Nephron (organoid): Measurements from ENCODE around the gene GGT5.

Experiments used
- H3K27ac Mint-ChIP-seq, 3 experiments: 2 replicates each; pipeline ENCODE4 v1.8.0; 2020; ENCODE audit warnings: mixed read lengths in 3 of 3, mild to moderate bottlenecking in 2 of 3, moderate library complexity in 1 of 3
- H3K27me3 Mint-ChIP-seq: 2 replicates; pipeline ENCODE4 v1.8.0; 2021; ENCODE audit warnings: low read depth, mild to moderate bottlenecking, moderate library complexity, mixed read lengths
- H3K36me3 Mint-ChIP-seq: 2 replicates; pipeline ENCODE4 v1.8.0; 2020; ENCODE audit warnings: low read depth, mixed read lengths
- H3K4me1 Mint-ChIP-seq: 2 replicates; pipeline ENCODE4 v1.8.0; 2020; ENCODE audit warnings: mixed read lengths
- H3K4me3 Mint-ChIP-seq, 3 experiments: 2 replicates each; pipeline ENCODE4 v1.8.0; 2020; ENCODE audit warnings: mild to moderate bottlenecking in 3 of 3, mixed read lengths in 3 of 3, moderate library complexity in 2 of 3
- H3K9me3 Mint-ChIP-seq: 2 replicates; pipeline ENCODE4 v1.8.0; 2020; ENCODE audit warnings: mixed read lengths
- CTCF ChIP-seq, 3 experiments: fragments of 200-600 bp; sonication (generic); IDR thresholded peaks; one replicate each; pipeline ENCODE4 v1.5.0; 2021; ENCODE audit warnings: antibody characterized with exemption in 3 of 3; ENCODE audit not compliant: unreplicated experiment in 3 of 3

GGT5 gene

GRCh38 chr22:24233816-24234215, 11.1 kb downstream of the GGT5 start:
- Mint-ChIP-seq H3K27me3 (no peaks in the 10 kb centered on the region), H3K27ac (no peak overlapping the region), H3K4me1 (no peaks in the 10 kb centered on the region), H3K9me3 (no peaks in the 10 kb centered on the region), H3K4me3 (no peak overlapping the region), H3K36me3 (peaks cover 3% of the 10 kb centered on the region)
- TF ChIP-seq CTCF (IDR thresholded peaks at IDR 0.05; ENCODE audit: unreplicated experiment in 3 of 3) = no peak

GRCh38 chr22:24233235-24233634, 11.6 kb downstream of the GGT5 start:
- no peak for TF ChIP-seq CTCF (IDR thresholded peaks at IDR 0.05; ENCODE audit: unreplicated experiment in 3 of 3)
- H3K9me3 Mint-ChIP-seq = no peaks in the 10 kb centered on the region
- H3K4me1 Mint-ChIP-seq = no peaks in the 10 kb centered on the region
- H3K27ac Mint-ChIP-seq = no peak overlapping the region
- H3K4me3 Mint-ChIP-seq = no peak overlapping the region
- no peaks in the 10 kb centered on the region for H3K27me3 Mint-ChIP-seq
- peaks cover 3% of the 10 kb centered on the region for H3K36me3 Mint-ChIP-seq

GRCh38 chr22:24232725-24233124, 12.2 kb downstream of the GGT5 start:
- Mint-ChIP-seq H3K4me1 (no peaks in the 10 kb centered on the region), H3K27me3 (no peaks in the 10 kb centered on the region)
- TF ChIP-seq CTCF (IDR thresholded peaks at IDR 0.05; ENCODE audit: unreplicated experiment in 3 of 3) = no peak

GRCh38 chr22:24232124-24232523, 12.8 kb downstream of the GGT5 start:
- Mint-ChIP-seq H3K9me3 (peaks cover 3% of the 10 kb centered on the region), H3K27me3 (no peaks in the 10 kb centered on the region), H3K27ac (no peak overlapping the region), H3K4me1 (no peaks in the 10 kb centered on the region), H3K4me3 (no peak overlapping the region), H3K36me3 (peaks cover 6% of the 10 kb centered on the region)
- TF ChIP-seq CTCF (IDR thresholded peaks at IDR 0.05; ENCODE audit: unreplicated experiment in 3 of 3) = no peak

More at GRCh38 chr22:24232725-24233124, 12.2 kb downstream of the GGT5 start:
- Mint-ChIP-seq H3K27ac (no peak overlapping the region), H3K36me3 (peaks cover 3% of the 10 kb centered on the region), H3K4me3 (no peak overlapping the region), H3K9me3 (no peaks in the 10 kb centered on the region)

GRCh38 chr22:24231706-24232105, 13.2 kb downstream of the GGT5 start:
- Mint-ChIP-seq H3K36me3 (peaks cover 6% of the 10 kb centered on the region), H3K27me3 (no peaks in the 10 kb centered on the region), H3K27ac (no peak overlapping the region), H3K4me1 (no peaks in the 10 kb centered on the region), H3K4me3 (no peak overlapping the region), H3K9me3 (peaks cover 3% of the 10 kb centered on the region)
- TF ChIP-seq CTCF (IDR thresholded peaks at IDR 0.05; ENCODE audit: unreplicated experiment in 3 of 3) = no peak

GRCh38 chr22:24230911-24231656, 13.8 kb downstream of the GGT5 start:
- no peak overlapping the region for H3K27ac Mint-ChIP-seq
- TF ChIP-seq CTCF (IDR thresholded peaks at IDR 0.05; ENCODE audit: unreplicated experiment in 3 of 3) = peak in 2 of 3 experiments; percentile 10 to 35
- no peak overlapping the region for H3K4me3 Mint-ChIP-seq
- no peaks in the 10 kb centered on the region for H3K27me3 Mint-ChIP-seq
- H3K9me3 Mint-ChIP-seq = peaks cover 6% of the 10 kb centered on the region
- no peaks in the 10 kb centered on the region for H3K4me1 Mint-ChIP-seq
- peaks cover 10% of the 10 kb centered on the region for H3K36me3 Mint-ChIP-seq
